Inferior parietal cortex (tissue), 1 donor: ENCODE results near the gene EDDM13.
"Not testable (repeated sequence)": the region's sequence is repeated elsewhere in the genome, so short reads cannot be mapped to it uniquely, and the experiment has no call there.

Experiments used
- DNase-seq: peaks from one replicate; pipeline ENCODE4 v3.0.0-alpha.2; 2016; ENCODE audit errors: extremely low spot score

The EDDM13 gene, protein sequence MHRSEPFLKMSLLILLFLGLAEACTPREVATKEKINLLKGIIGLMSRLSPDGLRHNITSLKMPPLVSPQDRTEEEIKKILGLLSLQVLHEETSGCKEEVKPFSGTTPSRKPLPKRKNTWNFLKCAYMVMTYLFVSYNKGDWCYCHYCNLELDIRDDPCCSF

DNA sequence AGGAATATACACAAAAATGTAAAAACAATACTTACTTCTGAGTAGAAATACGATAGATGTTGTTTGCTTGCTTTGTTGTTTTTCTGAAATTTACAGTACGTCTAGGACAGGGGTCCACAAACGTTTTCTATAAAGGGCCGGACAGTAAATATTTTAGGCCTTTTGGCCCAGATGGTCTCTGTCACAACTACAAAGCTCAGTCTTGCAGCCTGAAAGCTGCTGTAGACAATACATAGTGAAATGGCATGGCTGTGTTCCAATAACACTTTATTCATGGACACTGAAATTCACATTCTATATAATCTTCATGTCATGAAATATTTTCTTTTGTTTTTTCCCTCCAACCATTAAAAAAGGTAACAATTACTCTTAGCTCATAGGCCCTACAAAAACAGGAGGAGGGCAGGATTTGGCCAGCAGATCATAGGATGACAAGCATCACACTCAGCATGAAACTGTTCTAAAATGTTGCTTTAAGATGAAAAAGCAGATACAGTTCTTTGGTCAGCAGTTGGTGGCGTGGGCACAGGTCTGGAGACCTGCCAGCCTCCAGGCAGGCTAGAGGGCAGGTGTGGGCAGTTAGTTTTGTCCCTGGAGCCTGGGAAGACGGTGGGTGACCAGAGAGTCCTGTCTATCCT lies at the start of gene EDDM13:
Gene EDDM13 (plus strand): TSS at position 588 of the 638 bp plus-strand sequence. CDS start 87 bp downstream, outside the sequence.
- no peak for DNase-seq

DNA sequence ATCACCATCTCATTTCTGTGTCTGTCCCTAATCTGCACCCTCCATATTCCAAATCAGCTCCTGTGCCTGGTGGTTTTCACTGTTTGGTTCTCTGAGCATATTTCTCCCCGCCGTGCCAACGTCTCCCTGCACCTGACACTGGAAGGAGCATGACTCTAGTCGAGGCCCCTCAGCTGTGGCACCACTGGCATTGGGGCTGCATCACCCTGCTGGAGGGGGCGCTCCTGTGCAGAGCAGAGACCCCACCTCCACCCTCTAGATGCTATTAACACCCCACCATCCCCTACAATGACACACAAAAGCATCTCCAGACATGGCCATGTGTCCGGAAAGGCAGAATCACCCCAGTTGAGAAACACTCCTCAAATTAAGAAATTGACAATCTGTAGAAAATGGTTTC lies 49.6 kb upstream of the EDDM13 start:
- DNase-seq, result no peak

DNA sequence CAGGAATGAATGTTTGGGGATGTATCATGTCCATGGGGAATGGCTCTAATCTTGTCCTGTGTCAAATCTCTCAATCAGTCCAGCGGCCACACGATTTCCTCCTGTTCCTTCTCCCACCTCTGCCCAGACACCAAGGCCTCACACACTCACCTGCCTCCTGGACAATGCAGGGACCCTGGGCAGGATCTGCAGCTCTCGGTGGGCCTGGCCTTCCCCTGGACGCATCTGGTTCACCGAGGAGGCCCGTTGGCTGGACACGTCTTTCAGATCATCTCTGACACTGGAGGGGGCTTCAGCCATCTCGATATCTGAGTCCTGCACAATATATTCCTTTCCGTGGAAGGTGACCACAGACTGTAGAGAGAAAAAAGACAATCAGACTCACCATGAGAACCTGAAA lies 49.1 kb upstream of the EDDM13 start:
- no peak for DNase-seq

DNA sequence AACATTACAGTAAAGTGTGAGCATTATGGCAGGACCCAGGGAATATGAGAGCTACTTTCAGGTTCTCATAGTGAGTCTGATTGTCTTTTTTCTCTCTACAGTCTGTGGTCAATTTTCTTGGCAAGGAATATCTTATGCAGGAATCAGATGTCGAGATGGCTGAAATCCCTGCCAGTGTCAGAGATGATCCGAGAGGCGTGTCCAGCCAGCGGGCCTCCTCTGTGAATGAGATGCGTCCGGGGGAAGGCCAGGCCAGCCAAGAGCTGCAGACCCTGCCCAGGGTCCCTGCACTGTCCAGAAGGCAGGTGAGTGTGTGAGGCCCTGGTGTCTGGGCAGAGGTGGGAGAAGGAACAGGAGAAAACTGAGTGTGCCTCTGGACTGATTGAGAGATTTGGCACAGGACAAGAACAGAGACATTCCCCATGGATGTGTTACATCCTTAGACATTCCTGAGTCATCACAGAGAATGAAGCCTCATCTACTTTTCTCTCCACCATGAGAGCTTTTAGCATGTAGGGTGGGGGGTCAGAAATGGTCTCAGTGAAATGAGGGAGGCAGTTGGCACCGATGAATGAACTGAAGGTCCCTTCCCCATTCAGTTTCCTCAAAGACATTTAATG lies 27.3 kb upstream of the EDDM13 start:
- DNase-seq, result no peak

DNA sequence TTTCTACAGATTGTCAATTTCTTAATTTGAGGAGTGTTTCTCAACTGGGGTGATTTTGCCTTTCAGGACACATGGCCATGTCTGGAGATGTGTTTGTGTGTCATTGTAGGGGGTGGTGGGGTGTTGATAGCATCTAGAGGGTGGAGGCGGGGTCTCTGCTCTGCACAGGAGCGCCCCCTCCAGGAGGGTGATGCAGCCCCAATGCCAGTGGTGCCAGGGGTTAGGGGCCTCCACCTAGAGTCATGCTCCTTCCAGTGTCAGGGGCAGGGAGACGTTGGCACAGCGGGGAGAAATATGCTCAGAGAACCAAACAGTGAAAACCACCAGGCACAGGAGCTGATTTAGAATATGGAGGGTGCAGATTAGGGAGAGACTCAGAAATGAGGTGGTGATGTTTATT lies 26.8 kb upstream of the EDDM13 start:
- not testable (repeated sequence) for DNase-seq

DNA sequence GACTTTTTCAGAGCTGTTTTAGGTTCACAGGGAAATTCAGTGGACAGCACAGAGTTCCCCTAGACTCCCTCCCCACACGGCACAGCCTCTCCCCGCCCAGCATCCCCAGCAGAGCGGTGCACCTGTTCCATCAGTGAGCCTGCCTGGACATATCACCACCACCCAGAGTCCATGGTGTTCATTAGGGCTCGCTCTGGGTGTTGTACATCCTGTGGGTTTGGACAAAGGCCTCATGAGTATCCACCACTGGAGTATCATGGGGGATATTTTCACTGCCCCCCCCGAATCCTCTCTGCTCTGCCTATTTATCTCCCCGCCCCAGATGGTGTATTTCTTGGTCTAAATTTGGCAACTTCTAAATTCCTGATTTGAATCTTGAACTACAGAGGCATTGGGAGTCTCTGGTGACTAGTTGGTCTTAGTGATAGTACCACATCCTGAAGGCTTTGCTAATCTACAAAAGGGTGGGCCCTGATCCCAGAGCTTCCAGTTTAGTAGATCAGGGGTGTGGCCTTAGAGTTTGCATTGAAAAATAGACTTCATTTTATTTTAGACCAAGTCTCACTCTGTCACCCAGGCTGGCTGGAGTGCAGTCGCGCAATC lies 23.7 kb upstream of the EDDM13 start:
- DNase-seq, result not testable (repeated sequence)

DNA sequence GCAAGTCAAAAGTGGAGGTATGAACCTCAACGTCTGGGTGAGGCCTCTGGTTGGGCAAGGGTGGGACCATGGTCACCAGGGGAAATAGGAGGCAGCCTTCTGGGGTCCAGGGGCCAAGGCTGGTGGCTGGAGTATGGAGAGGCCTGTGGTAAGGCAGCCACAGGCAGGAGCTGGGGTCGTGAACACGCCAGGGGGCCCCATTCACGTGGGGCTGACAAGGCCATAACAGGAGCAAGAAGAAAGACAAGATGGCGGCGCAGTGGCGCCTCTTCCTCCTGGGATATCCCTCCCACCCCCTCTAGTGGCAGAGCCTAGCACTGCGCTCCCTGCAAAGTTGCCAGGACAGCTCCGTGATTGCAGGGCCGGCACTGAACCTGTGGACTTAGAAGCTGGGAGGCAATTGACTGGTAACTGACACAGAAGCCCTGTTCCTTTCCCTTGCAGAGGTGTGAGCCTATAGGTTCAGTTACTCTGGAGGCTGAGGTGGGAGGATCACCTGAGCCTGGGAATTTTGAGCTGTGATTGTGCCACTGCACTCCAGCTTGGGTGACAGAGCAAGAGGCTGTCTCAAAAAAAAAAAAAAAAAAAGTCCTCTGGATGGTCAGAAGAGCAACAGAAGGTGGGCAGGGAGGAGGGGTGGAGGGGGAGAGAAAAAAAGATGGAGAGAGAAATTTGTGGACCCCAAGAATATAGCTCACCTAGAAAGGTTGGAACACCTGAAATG lies 19.7 kb upstream of the EDDM13 start:
- DNase-seq, result no peak

DNA sequence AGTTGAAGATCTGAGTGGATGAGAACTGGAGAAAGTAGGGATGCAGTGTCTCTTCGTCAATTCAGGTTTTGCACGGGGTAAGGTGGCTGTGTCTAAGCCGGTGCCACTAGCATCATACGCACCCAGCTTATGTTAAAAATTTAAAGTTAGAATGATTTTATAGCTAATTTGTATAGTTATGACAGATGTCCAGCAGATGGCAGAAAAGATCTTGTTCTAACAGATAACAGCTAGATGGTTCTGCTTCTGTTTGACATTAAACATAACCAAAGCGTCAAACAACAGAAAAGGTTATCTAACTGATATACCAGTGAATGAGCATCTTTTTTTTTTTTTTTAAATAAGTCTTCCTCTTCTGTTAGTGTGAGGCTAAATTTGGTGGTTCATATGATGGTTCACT lies 18.8 kb upstream of the EDDM13 start:
- DNase-seq, result peak; percentile 71

DNA sequence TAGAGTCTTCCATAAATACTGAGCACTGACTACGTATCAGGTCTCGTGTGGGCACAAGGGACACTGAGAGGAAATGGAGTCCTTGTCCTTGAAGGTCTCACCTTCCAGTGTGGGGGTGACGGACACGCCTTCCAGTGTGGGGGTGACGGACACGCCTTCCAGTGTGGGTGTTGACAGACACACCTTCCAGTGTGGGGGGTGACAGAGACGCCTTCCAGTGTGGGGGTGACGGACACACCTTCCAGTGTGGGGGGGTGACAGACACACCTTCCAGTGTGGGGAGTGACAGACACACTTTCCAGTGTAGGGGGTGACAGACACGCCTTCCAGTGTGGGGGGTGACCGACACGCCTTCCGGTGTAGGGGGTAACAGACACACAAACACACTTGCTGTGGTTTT lies 14.3 kb upstream of the EDDM13 start:
- no peak for DNase-seq

DNA sequence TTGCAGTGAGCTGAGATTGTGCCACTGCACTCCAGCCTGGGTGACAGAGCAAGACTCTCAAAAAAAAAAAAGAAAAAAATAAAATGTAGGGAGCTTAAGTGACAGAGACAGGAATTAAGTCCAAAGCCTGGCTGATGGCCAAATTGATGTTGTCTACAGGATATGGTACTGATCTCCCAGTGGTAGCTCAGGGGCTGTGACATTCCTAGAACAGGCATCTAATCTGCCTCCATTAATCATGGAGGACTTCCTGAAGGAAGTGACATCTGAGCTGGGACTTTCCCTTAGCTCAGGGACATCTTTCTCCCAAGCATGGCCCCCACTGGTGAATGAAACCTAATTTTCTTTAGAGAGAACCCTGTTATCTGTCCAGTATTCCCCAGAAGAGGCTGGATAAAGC lies 11.4 kb upstream of the EDDM13 start:
- no peak for DNase-seq

DNA sequence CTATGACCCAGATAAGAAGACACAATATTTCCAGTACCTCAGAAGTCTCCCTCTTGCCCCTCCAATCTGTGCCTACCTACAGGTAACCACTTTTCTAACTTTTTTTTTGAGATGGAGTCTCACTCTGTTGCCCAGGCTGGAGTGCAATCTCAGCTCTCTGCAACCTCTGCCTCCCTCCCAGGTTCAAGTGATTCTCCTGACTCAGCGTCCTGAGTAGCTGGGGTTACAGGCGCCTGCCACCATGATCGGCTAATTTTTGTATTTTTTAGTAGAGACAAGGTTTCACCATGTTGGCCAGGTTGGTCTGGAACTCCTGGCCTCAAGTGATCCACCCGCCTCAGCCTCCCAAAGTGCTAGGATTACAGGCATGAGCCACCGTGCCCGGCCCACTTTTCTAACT lies 10.6 kb upstream of the EDDM13 start:
- not testable (repeated sequence) for DNase-seq

DNA sequence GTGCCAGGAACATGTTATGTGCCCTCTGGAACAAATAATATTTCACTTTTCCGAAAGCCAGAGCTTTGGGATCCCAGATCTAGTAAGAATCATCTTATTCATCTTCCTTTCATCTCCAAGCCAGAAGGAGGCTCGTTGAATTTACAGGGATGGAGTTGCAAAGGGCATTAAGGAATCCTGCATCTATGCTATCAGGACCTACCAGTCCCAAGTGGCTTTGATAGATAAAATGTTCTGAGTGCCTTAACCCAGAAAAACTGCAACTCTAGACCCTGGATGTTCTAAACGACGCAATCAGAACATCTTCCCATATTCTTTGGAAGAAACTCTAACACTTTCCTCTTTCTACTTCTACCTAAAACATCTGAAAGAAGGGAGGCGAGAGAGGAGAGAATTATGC lies 9.2 kb upstream of the EDDM13 start:
- DNase-seq, result no peak

DNA sequence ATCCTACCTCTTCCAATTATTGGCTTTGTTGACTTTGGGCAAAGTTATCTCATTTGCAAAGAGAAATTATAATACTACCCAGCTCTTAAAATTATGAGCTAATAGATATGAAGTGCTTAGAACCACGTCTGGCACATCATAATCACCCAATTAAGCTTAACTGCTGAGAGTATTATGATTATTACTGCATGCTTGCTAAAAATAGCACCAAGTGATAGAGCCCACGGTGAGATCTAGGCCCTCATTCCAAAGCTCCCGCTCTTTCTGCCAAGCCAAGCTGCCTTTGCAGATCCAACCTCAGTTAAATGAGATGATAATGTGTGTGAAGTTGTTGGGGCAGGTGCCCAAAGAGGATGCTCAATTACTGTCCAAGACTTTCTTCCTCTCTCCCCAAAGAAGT lies 6.5 kb upstream of the EDDM13 start:
- DNase-seq, result no peak

DNA sequence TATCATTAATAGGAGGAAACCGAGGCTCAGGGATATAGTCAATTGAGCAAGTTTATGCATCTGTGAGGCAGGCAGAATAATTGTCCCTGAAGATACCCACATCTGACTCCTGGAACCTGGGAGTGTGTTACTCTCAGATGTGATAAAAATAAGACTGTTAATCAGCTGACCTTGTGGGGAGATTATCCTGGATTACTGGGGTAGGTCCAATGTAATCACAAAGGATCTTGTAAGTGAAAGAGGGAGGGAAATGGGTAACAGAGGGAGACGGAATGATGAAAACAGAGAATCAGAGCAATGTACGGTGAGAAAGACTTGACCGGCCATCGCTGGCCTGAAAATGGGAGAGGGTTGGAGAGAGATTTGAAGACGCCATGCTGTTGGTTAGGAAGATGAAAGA lies 3.2 kb upstream of the EDDM13 start:
- DNase-seq, result no peak

DNA sequence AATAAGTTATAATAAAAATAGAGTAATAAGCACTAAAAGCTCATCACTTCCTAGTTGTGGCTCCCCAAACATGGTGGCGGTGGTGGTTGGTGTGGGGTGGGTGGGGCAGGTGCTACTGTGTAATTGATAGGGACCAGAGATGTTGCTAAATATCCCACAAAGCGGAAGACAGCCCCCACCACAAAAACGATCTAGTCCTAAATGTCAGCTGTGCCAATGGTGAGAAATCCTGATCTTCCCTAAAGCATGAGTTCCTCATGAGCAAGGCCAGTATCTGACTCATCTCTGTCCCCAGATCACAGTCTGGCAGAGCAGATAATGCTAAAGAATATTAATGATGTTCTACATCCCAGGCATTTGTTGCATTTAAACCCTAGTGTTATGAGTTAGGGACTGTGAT lies 1.9 kb upstream of the EDDM13 start:
- no peak for DNase-seq

DNA sequence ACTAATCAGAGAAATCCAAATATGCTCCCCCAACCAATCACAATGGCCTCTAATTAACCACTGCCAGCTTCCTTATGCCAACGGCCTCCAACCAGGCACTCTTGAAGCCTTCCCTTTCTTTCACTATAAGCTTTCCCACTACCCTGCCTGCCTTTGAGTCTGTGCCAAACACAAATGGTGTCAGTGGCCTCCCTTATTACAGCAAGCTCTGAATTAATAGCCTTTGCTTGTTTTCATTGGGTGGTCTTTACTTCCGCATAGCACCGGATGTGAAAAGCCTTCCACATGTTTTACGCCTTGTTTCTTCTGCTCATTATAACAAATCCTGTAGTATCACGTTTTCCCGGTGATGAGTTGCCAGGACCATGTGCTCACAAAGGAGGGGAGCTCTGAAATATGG lies 1.4 kb upstream of the EDDM13 start:
- no peak for DNase-seq

DNA sequence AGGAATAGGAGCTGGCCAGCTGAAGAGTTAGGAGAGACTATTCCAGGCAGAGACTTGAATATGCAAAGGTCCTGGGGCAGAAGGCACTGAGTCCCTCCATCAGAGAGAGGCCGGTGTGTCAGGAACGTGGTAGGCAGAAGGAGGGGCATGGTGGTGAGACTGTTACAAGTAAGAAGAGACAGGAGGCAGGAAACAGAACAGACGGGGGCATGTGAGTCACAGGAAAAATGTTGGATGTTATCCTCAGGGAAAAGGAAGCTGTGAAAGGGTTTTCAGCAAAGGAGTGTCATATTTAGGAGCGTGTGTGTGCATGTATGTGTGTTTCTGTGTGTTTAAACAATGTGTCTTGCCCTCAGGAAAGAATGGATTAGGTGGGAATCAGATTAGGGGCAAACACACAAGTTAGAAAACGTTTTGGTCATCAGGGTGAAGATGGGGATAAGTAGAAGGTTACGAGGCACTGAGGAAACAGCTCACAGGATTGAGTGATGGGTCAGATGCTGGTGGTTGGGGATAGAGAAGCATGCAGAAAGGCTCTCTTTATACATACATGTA lies 1.1 kb downstream of the EDDM13 start:
- no peak for DNase-seq

DNA sequence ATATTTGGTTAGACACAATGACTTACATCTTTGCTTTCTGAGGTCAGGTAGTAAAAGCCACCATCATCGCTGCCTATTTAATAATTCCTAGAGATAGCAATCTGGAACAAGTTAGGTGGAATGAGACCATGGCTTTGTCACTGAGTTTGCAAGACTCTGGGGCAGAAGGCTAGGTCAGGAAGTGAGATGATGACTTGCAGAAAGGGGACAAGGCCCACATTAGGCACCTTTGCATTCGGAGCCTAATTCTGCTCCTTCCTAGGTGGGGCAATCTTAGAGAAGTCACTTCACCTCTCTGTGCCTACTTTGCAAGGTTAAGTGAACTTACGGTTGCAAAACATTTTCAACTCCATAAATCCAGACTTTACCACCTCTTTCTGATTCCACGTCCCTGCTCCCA lies 10.3 kb downstream of the EDDM13 start:
- DNase-seq, result no peak

DNA sequence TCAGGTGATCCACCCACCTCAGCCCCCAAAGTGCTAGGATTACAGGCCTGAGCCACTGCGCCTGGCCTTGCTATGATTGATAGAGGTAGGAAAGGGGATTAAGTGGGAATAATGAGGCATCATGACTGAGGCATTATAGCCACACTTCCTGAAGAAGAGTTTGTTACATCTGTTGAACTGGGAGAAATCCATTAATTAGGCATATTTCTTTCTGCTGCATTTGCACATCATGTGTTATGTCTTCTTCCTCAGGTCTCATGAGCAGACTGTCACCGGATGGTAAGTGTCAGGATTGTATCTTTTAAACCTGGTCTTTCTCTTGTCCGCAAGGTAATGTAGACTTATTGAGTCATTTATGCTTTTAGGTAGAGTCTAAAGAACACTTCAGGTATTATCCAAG lies 12.2 kb downstream of the EDDM13 start:
- DNase-seq, result no peak

DNA sequence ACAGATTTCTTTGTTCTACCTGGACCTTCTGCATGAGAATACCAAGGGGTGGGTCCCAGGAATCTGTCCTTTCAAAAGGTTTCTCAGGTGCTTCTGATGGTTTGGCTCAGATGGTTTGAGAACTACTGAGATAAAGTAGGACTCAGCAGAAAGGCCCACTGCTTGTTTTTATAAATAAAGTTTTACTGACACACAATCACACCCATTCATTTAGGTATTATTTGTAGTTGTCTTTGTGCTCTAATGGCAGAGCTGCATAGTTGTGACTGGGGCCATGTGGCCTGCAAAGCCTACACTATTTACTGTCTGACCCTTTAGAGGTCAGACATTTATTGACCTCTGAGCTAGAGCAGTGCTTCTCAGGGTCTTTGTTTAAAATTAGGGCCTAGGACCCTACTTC lies 17.6 kb downstream of the EDDM13 start:
- DNase-seq, result no peak

DNA sequence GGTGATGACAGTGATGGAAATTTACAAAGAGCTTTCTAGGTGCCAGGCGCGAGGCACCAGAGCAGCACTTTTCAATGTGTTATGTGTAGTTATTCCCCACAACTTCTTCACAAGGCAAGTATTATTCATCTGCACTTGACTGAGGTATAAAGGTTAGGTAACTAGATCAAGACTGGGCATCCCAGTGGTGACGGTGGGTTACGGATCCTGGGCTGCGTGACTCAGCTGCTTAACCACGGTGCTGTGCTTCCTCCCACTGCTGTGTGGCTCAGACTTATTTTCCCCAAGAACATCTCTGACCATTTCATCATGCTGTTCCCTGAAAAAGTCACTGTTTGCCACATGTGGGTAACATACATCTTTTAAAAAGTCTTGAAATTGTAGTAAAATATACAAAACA lies 19.3 kb downstream of the EDDM13 start:
- DNase-seq, result no peak

DNA sequence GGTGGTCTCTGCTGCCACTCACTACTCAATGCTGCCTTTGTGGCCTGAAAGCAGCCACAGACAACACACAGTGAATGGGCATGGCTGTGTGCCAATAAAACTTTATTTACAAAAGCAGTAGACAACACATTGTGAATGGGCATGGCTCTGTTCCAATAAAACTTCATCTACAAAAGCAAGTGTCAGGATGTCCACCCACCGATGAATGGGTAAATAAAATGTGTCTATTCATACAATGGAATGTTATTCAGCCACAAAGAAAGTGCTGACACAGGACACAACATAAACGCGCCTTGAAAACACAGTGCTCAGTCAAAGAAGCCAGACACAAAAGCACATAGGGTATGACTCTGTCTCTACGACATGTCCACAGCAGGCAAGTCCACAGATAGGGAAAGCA lies 22.0 kb downstream of the EDDM13 start:
- DNase-seq, result no peak
